K562 (cell line): ENCODE results near the gene C2. TPM values are rescaled to one million over a fixed set of nuclear protein-coding genes. Genes with fewer than 3 reads are reported as not detected.
A peak's percentile ranks its signal among the peaks of the same experiment; 100 is the strongest.

ENCODE experiments used
- CXXC5 ChIP-seq: fragments of 250-450 bp; sonication (Bioruptor Pico); IDR thresholded peaks from 2 replicates; pipeline ENCODE4 v1.8.0; 2022; ENCODE audit warnings: inconsistent platforms, mild to moderate bottlenecking, moderate library complexity
- ELF2 ChIP-seq: fragments of 250-450 bp; sonication (Bioruptor Pico); IDR thresholded peaks from 2 replicates; pipeline ENCODE4 v1.5.0; 2021; ENCODE audit warnings: mild to moderate bottlenecking
- FOXA1 ChIP-seq: fragments of 450-650 bp; IDR thresholded peaks from 2 replicates; pipeline ENCODE4 v1.6.1; 2016; ENCODE audit warnings: mild to moderate bottlenecking, borderline replicate concordance
- IFI16 ChIP-seq: fragments of 250-450 bp; sonication (Bioruptor Pico); IDR thresholded peaks from 2 replicates; pipeline ENCODE4 v2.1.2; 2022; ENCODE audit warnings: mild to moderate bottlenecking, inconsistent platforms
- MAZ ChIP-seq, 2 experiments: fragments of 450-650 bp in 1 of 2; sonication (generic) in 1 of 2; formaldehyde crosslinking; IDR thresholded peaks in 1 of 2; conservative IDR thresholded peaks in 1 of 2; 2 replicates each; pipeline versions ENCODE4 v1.4.0 to v1.5.0; 2020; ENCODE audit warnings: mild to moderate bottlenecking in 1 of 2, missing genetic modification reagents in 1 of 2
- MCM5 ChIP-seq: fragments of 450-650 bp; IDR thresholded peaks from 2 replicates; pipeline ENCODE4 v1.6.1; 2016; ENCODE audit warnings: low read depth
- NR2C2 ChIP-seq, 2 experiments: fragments of 200-800 bp in 1 of 2; sonication (Bioruptor generic) in 1 of 2; sonication (generic) in 1 of 2; formaldehyde crosslinking in 1 of 2; IDR thresholded peaks; 2 replicates each; pipeline versions ENCODE4 v1.6.1 to v1.8.0; 2016 to 2022; ENCODE audit warnings: mild to moderate bottlenecking in 1 of 2, missing compliant biosample characterization in 1 of 2, missing genetic modification characterization in 1 of 2, missing genetic modification reagents in 1 of 2
- SNIP1 ChIP-seq: fragments of 450-650 bp; IDR thresholded peaks from 2 replicates; pipeline ENCODE4 v1.7.1; 2017; ENCODE audit warnings: low read depth, mild to moderate bottlenecking
- ZNF239 ChIP-seq: fragments of 250-450 bp; sonication (Bioruptor Pico); IDR thresholded peaks from 2 replicates; pipeline ENCODE4 v1.4.0; 2020; ENCODE audit warnings: mild to moderate bottlenecking
- polyA plus RNA-seq, 8 experiments: library from polyadenylated mRNA; depleted of rRNA in 4 of 8; stranded (reverse) in 5 of 8; unstranded in 3 of 8; fragments of >200 nt; fragmentation: Nextera tagmentation in 2 of 8; fragmentation: Illumina TruSeq in 1 of 8; extraction: Ambion mirVana in 2 of 8; extraction: Trizol in 1 of 8; gene quantifications; 2 replicates each; pipeline versions ENCODE4 v1.2.1 to v1.2.3, GENCODE V29; 2011 to 2014; ENCODE audit warnings: inconsistent platforms in 1 of 8, missing spikeins in 1 of 8
- total RNA-seq, 7 experiments: library from RNA; depleted of rRNA in 6 of 7; stranded (reverse); fragments of >200 nt in 6 of 7; fragmentation: Illumina TruSeq in 2 of 7; extraction: Trizol in 2 of 7; gene quantifications; 2 replicates each; pipeline versions ENCODE4 v1.2.1 to v1.2.3, GENCODE V29; 2011 to 2021; ENCODE audit warnings: low replicate concordance in 1 of 7
- TF ChIP-seq, protein P1 (sequence below): fragments of 250-450 bp; sonication (Bioruptor Pico); IDR thresholded peaks from 2 replicates; pipeline ENCODE4 v1.5.0; 2021; ENCODE audit warnings: mild to moderate bottlenecking, moderate library complexity
- TF ChIP-seq, protein P2 (sequence below): fragments of 200-400 bp; formaldehyde crosslinking; IDR thresholded peaks from 2 replicates; pipeline ENCODE4 v1.6.1; 2017; ENCODE audit warnings: mild to moderate bottlenecking, low read depth, low read length, moderate library complexity
- TF ChIP-seq, protein P3 (sequence below): fragments of 250-450 bp; sonication (Bioruptor Pico); IDR thresholded peaks from 2 replicates; pipeline ENCODE4 v1.4.0; 2020; ENCODE audit warnings: mild to moderate bottlenecking
- TF ChIP-seq, protein P4 (sequence below): fragments of 250-450 bp; sonication (Bioruptor Pico); IDR thresholded peaks from 2 replicates; pipeline ENCODE4 v1.8.0; 2022; ENCODE audit warnings: moderate library complexity, mild to moderate bottlenecking, inconsistent platforms
- TF ChIP-seq, protein P5 (sequence below): sonication (generic); formaldehyde crosslinking; IDR thresholded peaks from 2 replicates; pipeline ENCODE4 v1.8.0; 2022; ENCODE audit warnings: mild to moderate bottlenecking, missing genetic modification reagents
- TF ChIP-seq, protein P6 (sequence below), 3 experiments: fragments of 200-800 bp in 1 of 3; sonication (Bioruptor generic) in 1 of 3; sonication (generic) in 1 of 3; formaldehyde crosslinking in 1 of 3; IDR thresholded peaks; 2 replicates each; pipeline versions ENCODE4 v1.6.1 to v1.8.0; 2016 to 2022; ENCODE audit warnings: mild to moderate bottlenecking in 2 of 3, missing compliant biosample characterization in 2 of 3, missing genetic modification characterization in 2 of 3, missing genetic modification reagents in 1 of 3

Gene C2
- total and polyA plus RNA-seq, 9 of the 15 experiments (the other 6 are each of a cell fraction or from before 2014, with no cell fraction given), result 0.05 to 1.1 (median 0.39) TPM; not detected in 1

DNA sequence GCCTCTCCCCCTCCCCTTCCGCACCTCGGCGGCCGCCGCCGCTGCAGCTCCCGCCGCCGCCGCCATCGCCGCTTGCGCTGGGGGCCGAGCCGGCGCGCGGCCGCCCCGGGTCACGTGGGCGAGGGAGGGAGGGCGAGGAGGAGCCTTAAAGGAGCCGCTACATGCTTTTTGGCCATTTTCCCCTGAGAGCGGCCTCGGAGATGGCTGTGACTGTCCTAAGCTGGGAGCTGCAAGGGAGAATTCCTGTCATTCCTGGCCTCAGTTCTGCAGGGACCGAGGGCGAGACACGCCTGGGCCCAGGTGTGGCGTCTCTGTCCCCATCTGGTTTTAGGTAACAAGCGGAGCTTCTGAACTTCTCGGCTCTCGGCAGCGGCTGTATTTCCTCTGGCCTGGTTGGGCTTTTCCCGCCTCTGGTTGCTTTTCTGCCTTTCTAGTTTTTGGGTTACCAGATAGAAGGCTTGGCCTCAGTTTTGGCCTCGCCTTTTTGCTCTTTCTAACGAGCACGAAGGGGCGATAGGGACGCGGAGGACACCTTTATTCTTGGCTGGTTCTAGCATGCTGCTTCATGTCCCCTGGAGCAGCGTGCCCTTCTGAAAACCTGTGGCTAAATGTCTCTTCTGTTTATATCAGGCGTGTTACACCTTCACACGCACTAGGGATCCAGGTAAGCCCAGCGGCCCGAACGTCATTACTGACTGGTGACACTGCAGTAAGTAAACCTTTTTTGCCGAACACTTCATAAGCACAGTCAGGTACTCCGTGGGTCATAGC is 29.7 kb upstream of the C2 start, which contains the start of gene EHMT2 (continued):
- TF ChIP-seq, protein P1, sequence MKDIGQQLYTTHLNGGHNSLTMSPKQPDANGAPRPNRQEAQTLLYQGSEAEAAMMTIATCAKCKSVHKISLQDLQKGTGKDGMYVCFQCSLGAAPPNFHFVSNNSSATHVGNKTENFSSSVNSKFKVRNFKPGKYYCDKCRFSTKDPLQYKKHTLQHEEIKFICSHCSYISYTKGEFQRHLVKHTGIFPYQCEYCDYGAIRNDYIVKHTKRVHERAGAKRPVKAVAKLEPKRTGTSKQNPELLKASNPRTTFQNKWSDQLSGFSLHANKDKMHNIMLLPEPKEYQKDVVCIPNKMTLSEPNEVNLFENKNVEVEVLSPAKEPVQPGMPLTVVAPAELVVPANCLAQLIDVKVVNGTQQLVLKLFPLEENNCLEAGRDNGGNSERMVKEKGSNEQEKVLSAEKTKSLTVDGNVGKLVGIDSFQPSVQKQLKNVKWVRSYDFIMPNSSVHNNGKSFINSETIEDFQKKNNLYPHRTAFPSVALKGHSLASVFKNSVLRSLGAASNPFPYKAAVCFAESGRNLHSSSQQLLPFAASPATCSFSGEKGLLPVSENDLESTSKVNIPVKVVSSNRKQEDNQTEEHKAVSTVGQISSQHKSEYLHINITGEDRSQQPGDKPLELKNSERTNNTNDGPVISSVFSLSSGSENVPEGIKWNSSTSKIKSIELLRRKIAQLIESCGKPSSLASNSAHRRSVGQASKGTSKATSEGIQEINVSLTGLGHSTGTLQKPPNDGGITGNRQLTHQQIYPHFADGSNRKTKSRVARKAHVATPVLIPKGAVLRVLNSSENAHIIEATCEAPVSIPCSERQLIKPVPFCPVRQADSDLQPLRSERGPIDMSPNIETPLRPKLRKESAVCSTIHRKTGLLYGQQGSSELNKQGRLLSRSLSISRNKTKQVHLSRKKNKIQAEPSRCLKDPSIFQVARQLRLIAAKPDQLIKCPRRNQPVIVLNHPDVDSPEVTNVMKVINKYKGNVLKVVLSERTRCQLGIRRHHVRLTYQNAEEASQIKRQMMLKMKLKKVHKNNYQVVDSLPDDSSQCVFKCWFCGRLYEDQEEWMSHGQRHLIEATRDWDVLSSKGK (CRISPR knock-in tag), result no peak
- TF ChIP-seq, protein P2, sequence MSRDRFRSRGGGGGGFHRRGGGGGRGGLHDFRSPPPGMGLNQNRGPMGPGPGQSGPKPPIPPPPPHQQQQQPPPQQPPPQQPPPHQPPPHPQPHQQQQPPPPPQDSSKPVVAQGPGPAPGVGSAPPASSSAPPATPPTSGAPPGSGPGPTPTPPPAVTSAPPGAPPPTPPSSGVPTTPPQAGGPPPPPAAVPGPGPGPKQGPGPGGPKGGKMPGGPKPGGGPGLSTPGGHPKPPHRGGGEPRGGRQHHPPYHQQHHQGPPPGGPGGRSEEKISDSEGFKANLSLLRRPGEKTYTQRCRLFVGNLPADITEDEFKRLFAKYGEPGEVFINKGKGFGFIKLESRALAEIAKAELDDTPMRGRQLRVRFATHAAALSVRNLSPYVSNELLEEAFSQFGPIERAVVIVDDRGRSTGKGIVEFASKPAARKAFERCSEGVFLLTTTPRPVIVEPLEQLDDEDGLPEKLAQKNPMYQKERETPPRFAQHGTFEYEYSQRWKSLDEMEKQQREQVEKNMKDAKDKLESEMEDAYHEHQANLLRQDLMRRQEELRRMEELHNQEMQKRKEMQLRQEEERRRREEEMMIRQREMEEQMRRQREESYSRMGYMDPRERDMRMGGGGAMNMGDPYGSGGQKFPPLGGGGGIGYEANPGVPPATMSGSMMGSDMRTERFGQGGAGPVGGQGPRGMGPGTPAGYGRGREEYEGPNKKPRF, result no peak
- TF ChIP-seq ELF2, result 0 out of 2 replicates have a peak, but pooled peaks have one; percentile 47
- no peak for TF ChIP-seq NR2C2 (CRISPR knock-in tag; IDR thresholded peaks at IDR 0.05)
- TF ChIP-seq NR2C2 (tag; IDR thresholded peaks at IDR 0.05), result peak; percentile 42; the same call in 1 of the 2 replicates
- 0 out of 2 replicates have a peak, but pooled peaks have one; percentile 45 for TF ChIP-seq IFI16 (CRISPR knock-in tag)
- TF ChIP-seq, protein P3, sequence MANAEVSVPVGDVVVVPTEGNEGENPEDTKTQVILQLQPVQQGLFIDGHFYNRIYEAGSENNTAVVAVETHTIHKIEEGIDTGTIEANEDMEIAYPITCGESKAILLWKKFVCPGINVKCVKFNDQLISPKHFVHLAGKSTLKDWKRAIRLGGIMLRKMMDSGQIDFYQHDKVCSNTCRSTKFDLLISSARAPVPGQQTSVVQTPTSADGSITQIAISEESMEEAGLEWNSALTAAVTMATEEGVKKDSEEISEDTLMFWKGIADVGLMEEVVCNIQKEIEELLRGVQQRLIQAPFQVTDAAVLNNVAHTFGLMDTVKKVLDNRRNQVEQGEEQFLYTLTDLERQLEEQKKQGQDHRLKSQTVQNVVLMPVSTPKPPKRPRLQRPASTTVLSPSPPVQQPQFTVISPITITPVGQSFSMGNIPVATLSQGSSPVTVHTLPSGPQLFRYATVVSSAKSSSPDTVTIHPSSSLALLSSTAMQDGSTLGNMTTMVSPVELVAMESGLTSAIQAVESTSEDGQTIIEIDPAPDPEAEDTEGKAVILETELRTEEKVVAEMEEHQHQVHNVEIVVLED (CRISPR knock-in tag), result peak; percentile 81
- TF ChIP-seq FOXA1, result no peak
- peak; percentile 86 to 98 for TF ChIP-seq MAZ (CRISPR knock-in tag; conservative IDR thresholded peaks at IDR 0.05 in 1 of 2, IDR thresholded peaks at IDR 0.05 in 1 of 2)
- TF ChIP-seq, protein P4, sequence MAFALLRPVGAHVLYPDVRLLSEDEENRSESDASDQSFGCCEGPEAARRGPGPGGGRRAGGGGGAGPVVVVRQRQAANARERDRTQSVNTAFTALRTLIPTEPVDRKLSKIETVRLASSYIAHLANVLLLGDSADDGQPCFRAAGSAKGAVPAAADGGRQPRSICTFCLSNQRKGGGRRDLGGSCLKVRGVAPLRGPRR, result no peak
- TF ChIP-seq CXXC5 (CRISPR knock-in tag), result peak; percentile 94
- TF ChIP-seq, protein P5, sequence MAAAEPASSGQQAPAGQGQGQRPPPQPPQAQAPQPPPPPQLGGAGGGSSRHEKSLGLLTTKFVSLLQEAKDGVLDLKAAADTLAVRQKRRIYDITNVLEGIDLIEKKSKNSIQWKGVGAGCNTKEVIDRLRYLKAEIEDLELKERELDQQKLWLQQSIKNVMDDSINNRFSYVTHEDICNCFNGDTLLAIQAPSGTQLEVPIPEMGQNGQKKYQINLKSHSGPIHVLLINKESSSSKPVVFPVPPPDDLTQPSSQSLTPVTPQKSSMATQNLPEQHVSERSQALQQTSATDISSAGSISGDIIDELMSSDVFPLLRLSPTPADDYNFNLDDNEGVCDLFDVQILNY (CRISPR knock-in tag), result 0 out of 2 replicates have a peak, but pooled peaks have one; percentile 45
- no peak for TF ChIP-seq ZNF239 (CRISPR knock-in tag)
- TF ChIP-seq MCM5, result no peak
- no peak for TF ChIP-seq SNIP1
- TF ChIP-seq, protein P6, sequence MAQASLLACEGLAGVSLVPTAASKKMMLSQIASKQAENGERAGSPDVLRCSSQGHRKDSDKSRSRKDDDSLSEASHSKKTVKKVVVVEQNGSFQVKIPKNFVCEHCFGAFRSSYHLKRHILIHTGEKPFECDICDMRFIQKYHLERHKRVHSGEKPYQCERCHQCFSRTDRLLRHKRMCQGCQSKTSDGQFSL (CRISPR knock-in tag; IDR thresholded peaks at IDR 0.05), result peak; percentile 33; the same call in 1 of the 2 replicates
- TF ChIP-seq, protein P6 (tag; IDR thresholded peaks at IDR 0.05), result peak in 1 of 2 experiments; percentile 42; a peak in 2 of 4 replicates
